Stimulated activated CD4-positive, alpha-beta T cell treated with anti-CD3 and anti-CD28 coated beads, TNF-alpha, amount 100 ng/mL, for 48 hours (primary cell): ENCODE measurements around the gene C1RL.
"Not testable (repeated sequence)": the region's sequence is repeated elsewhere in the genome, so short reads cannot be mapped to it uniquely, and the experiment has no call there.

ENCODE experiments used
- DNase-seq, 3 donors: peaks; one replicate each; pipeline ENCODE4 v3.0.0-alpha.2; 2020; ENCODE audit warnings: low read depth in 3 of 3

C1RL gene

GRCh38 chr12:7114851-7115250 lies 5.8 kb upstream of the C1RL start:
- DNase-seq, result no peak

GRCh38 chr12:7114008-7114407 lies 5.0 kb upstream of the C1RL start:
- no peak for DNase-seq

- no peak for DNase-seq
Observed at GRCh38 chr12:7113389-7113871, 4.4 kb upstream of the C1RL start.

GRCh38 chr12:7112041-7112440 lies 3.0 kb upstream of the C1RL start:
- DNase-seq, result no peak

- DNase-seq, result no peak
Observed at GRCh38 chr12:7110661-7111060, 1.6 kb upstream of the C1RL start.

GRCh38 chr12:7109572-7109920 lies 532 bp upstream of the C1RL start:
- DNase-seq, result no peak

- DNase-seq, result peak in 2 of 3 donors; percentile 69 to 73
Observed at GRCh38 chr12:7108003-7108795, 815 bp downstream of the C1RL start.

GRCh38 chr12:7107636-7108002 lies 1.4 kb downstream of the C1RL start:
- no peak for DNase-seq

GRCh38 chr12:7107181-7107580 lies 1.8 kb downstream of the C1RL start:
- DNase-seq, result not testable (repeated sequence)

GRCh38 chr12:7106082-7106481 lies 2.9 kb downstream of the C1RL start:
- DNase-seq, result no peak

GRCh38 chr12:7103837-7104584 lies 5.0 kb downstream of the C1RL start:
- no peak for DNase-seq

GRCh38 chr12:7102582-7102981 lies 6.4 kb downstream of the C1RL start:
- DNase-seq, result no peak

- DNase-seq, result no peak
Observed at GRCh38 chr12:7101694-7102131, 7.3 kb downstream of the C1RL start.

GRCh38 chr12:7101047-7101693 lies 7.8 kb downstream of the C1RL start:
- no peak for DNase-seq

- DNase-seq, result no peak
Observed at GRCh38 chr12:7100239-7100638, 8.8 kb downstream of the C1RL start.

GRCh38 chr12:7099290-7099996 lies 9.6 kb downstream of the C1RL start:
- no peak for DNase-seq

GRCh38 chr12:7096979-7097378 lies 12.0 kb downstream of the C1RL start:
- DNase-seq, result no peak

GRCh38 chr12:7096006-7096932 lies 12.7 kb downstream of the C1RL start:
- DNase-seq, result no peak

GRCh38 chr12:7093892-7094291 lies 15.1 kb downstream of the C1RL start:
- DNase-seq, result no peak

GRCh38 chr12:7093486-7093885 lies 15.5 kb downstream of the C1RL start:
- DNase-seq, result no peak

- DNase-seq, result no peak
Observed at GRCh38 chr12:7092986-7093460, 16.0 kb downstream of the C1RL start.
